ENCODE results near the gene DGKA.
"Not testable (repeated sequence)": the region's sequence is repeated elsewhere in the genome, so short reads cannot be mapped to it uniquely, and the experiment has no call there.

- not testable (repeated sequence) for TF ChIP-seq ZKSCAN1 (IDR thresholded peaks at IDR 0.05; ENCODE audit: low read length); TAF1 (CRISPR knock-in tag; IDR thresholded peaks at IDR 0.05); TCF7L2 (IDR thresholded peaks at IDR 0.05; ENCODE audit: low read depth, low read length); CHD2 (IDR thresholded peaks at IDR 0.05; ENCODE audit: low read depth, low read length); CTCF (CRISPR knock-in tag; IDR thresholded peaks at IDR 0.05); ZNF496 (CRISPR knock-in tag; IDR thresholded peaks at IDR 0.05; ENCODE audit: insufficient replicate concordance); HMG20A (CRISPR knock-in tag; IDR thresholded peaks at IDR 0.05; ENCODE audit: borderline replicate concordance); NRL (CRISPR knock-in tag; IDR thresholded peaks at IDR 0.05; ENCODE audit: borderline replicate concordance)
Measured at GRCh38 chr12:55923648-55924047, 7.3 kb upstream of the DGKA start.
